GM18502 (cell line): ENCODE results near the gene FSIP1.

Source experiments
- ATAC-seq: cut with Tn5 transposase; IDR thresholded peaks from one replicate; pipeline ENCODE4 v1.9.1; 2021; ENCODE audit warnings: mild to moderate bottlenecking; ENCODE audit not compliant: unreplicated experiment, poor library complexity

FSIP1 gene

GRCh38 chr15:39598958-39599845 lies 183.4 kb downstream of the FSIP1 start:
- ATAC-seq = no peak

- no peak for ATAC-seq
These were observed 184.3 kb downstream of the FSIP1 start for GRCh38 chr15:39598186-39598850.

DNA sequence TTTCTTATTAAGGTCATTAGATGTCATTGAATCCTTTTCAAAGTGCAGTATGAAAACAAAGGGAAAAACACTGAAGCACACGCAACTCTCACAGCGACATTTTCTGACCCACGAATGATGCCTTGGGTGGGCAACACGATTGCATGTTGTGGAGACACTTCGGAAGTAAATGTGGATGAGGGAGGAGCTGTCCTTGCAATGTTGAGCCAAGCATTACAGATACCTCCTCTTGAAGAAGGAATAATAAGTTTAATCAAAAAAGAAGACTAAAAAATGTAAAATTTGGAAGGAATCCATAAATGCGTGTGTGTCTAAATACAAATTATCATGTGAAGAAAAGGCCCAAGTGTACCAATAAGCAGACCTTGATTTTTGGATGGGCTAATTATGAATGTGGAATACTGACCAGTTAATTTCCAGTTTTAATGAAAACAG lies 184.9 kb downstream of the FSIP1 start:
- no peak for ATAC-seq

- ATAC-seq = no peak
These were observed 185.3 kb downstream of the FSIP1 start for GRCh38 chr15:39597336-39597735.

GRCh38 chr15:39596358-39597051 lies 186.1 kb downstream of the FSIP1 start:
- no peak for ATAC-seq

- ATAC-seq = no peak
These were observed 187.1 kb downstream of the FSIP1 start for GRCh38 chr15:39595338-39596221.

DNA sequence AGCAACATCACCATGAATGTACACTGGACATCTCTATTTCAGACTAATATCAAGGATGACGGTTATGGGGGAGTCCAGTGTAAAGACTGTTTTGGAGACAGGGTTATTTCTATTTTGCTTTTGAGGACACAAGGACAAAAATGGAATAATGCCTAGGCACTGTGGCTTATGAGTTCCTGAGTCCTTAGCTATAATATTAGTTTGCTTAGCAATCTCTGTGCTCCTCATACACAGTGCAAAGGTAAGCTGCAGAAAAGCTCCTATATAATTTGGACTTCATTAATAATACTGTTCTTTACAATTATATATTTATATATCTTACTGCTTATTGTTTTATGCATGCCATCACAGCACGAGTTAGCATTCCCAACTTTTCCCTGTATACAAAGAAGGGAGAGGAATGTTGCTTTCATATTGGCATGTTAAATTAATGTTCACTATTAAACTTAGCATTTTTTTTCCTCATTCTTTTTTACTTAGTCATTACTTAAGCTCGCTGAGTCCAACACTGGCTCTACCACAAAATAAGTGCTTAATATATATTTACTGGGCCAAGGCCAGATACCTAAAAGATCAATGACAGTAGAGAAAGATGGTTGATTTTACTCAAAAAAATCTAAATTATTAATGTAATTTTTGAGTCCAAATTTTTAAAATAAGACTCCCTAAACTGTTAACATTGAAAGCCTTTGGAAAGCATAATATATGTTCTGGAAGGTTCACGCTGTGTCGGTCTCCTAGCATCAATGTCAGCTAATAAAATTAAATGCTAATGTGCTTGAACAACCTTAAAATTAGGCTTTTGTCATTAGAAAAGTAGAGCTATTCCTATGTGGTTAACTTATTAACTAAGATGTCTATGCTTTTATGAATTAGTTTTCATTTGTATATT lies 187.9 kb downstream of the FSIP1 start:
- ATAC-seq = no peak

- no peak for ATAC-seq
These were observed 188.8 kb downstream of the FSIP1 start for GRCh38 chr15:39593656-39594445.

DNA sequence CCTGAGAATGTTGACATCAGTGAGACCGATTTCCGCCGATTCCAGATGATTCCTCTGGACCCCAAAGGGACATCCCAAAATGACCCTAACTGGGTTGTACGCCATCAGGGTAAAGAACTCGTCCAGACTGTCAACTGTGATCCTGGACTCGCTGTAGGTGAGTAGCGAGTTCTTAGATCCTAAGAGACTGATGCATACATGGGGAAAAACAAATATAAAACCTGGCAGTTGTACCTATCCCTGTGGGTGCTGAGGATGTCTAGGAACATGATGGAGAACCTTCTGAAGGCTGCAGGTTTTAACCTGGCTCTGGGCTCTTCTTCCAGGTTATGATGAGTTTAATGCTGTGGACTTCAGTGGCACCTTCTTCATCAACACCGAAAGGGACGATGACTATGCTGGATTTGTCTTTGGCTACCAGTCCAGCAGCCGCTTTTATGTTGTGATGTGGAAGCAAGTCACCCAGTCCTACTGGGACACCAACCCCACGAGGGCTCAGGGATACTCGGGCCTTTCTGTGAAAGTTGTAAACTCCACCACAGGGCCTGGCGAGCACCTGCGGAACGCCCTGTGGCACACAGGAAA lies 189.5 kb downstream of the FSIP1 start:
- no peak for ATAC-seq

DNA sequence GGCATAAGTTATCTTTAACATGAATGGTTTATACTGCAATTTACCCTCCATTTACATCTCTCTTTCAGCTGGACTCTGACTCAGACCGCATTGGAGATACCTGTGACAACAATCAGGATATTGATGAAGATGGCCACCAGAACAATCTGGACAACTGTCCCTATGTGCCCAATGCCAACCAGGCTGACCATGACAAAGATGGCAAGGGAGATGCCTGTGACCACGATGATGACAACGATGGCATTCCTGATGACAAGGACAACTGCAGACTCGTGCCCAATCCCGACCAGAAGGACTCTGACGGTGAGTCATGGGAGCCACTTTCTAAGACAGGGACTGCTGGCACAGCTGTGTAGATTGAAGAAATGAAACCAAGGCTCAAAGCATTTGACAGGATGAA lies 190.1 kb downstream of the FSIP1 start:
- ATAC-seq = no peak

- no peak for ATAC-seq
These were observed 190.7 kb downstream of the FSIP1 start for GRCh38 chr15:39591896-39592315.

GRCh38 chr15:39591141-39591895 lies 191.3 kb downstream of the FSIP1 start:
- ATAC-seq = no peak

GRCh38 chr15:39589815-39590644 lies 192.6 kb downstream of the FSIP1 start:
- no peak for ATAC-seq

DNA sequence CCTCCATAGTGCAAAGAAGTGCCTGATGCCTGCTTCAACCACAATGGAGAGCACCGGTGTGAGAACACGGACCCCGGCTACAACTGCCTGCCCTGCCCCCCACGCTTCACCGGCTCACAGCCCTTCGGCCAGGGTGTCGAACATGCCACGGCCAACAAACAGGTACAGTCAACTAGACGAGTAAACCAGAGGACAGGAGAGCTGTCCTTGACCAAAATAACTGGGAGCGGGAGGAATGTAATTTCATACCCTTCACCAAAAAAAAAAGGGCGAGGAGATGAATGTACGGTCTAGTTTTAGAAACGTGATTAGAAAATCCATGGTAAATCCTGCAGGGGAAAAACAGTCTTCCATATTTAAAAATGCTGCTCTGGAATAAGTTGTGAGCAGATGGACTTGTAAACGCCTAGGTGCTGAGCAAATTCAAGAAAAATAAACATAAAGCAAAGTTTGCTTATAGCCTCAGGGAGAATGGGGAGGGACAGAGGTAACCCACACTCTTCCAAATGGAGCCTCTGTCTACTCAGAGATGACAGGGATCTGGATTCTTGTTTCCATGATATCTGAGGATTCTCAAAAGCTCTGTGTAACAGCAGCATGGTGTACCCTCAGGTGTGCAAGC lies 193.3 kb downstream of the FSIP1 start:
- no peak for ATAC-seq

DNA sequence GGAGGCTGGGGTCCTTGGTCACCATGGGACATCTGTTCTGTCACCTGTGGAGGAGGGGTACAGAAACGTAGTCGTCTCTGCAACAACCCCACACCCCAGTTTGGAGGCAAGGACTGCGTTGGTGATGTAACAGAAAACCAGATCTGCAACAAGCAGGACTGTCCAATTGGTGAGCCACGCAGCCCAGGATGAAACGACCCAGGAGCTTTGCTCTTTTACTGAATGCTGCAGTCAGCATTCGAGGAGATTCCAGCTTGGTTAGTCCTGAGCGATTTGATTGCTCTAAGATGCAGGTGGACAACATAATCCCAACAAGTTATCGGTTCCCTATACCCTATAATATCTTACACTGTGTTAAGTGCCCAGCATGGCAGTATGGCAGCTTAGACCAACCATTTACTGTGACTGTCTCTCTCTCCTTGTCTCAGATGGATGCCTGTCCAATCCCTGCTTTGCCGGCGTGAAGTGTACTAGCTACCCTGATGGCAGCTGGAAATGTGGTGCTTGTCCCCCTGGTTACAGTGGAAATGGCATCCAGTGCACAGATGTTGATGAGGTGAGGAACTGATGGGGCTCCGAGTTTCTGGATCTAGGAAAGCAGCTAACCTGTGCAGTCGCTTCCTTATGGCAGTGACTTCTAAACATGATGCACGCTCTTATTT lies 194.0 kb downstream of the FSIP1 start:
- ATAC-seq = no peak
